Suprapubic skin (tissue), 4 donors: ENCODE results near the gene SLC2A13. TPM values are rescaled to one million over a fixed set of nuclear protein-coding genes. Genes with fewer than 3 reads are reported as not detected.

Experiments
- DNase-seq, 2 donors: peaks; one replicate each; pipeline ENCODE4 v3.0.0-alpha.2; 2019; ENCODE audit warnings: low spot score in 2 of 2
- H3K27ac ChIP-seq: fragments of 200-600 bp; sonication (generic); one replicate; pipeline ENCODE4 v1.5.1; 2019
- H3K27me3 ChIP-seq: fragments of 200-600 bp; sonication (generic); one replicate; pipeline ENCODE4 v1.5.1; 2019
- H3K36me3 ChIP-seq: fragments of 200-600 bp; sonication (generic); one replicate; pipeline ENCODE4 v1.5.1; 2019
- H3K4me1 ChIP-seq: fragments of 200-600 bp; sonication (generic); one replicate; pipeline ENCODE4 v1.5.1; 2019
- H3K4me3 ChIP-seq: fragments of 200-600 bp; sonication (generic); one replicate; pipeline ENCODE4 v1.5.1; 2019; ENCODE audit warnings: mild to moderate bottlenecking
- H3K9me3 ChIP-seq: fragments of 200-600 bp; sonication (generic); one replicate; pipeline ENCODE4 v1.5.1; 2019
- CTCF ChIP-seq, 2 donors: fragments of 200-600 bp in 1 of 2; fragments of 450-650 bp in 1 of 2; sonication (generic) in 1 of 2; IDR thresholded peaks; one replicate each; pipeline ENCODE4 v1.5.1; 2016 to 2019; ENCODE audit warnings: antibody characterized with exemption in 2 of 2, mild to moderate bottlenecking in 1 of 2, moderate library complexity in 1 of 2
- EP300 ChIP-seq: sonication (generic); formaldehyde crosslinking; IDR thresholded peaks from one replicate; pipeline ENCODE4 v1.6.1; 2017; ENCODE audit warnings: antibody characterized with exemption
- POLR2A ChIP-seq, 2 donors: fragments of 450-650 bp; IDR thresholded peaks; one replicate each; pipeline ENCODE4 v1.6.1; 2017; ENCODE audit warnings: antibody characterized with exemption in 2 of 2, mild to moderate bottlenecking in 2 of 2, moderate library complexity in 2 of 2
- POLR2AphosphoS5 ChIP-seq, 3 donors: sonication (generic); formaldehyde crosslinking; IDR thresholded peaks; one replicate each; pipeline ENCODE4 v1.6.1; 2017; ENCODE audit warnings: antibody characterized with exemption in 3 of 3
- WGBS: methylation state at CpG from one replicate; pipeline ENCODE4 v1.1.5; 2018; 5-methylcytosine and 5-hydroxymethylcytosine counted together
- total RNA-seq, 4 donors: library from RNA; depleted of rRNA; stranded (reverse); fragments of >200 nt; gene quantifications; one replicate each; pipeline ENCODE4 v1.1.0, GENCODE V29; 2016

SLC2A13 gene
- total RNA-seq, 4 donors from 2014 or later = 10.4 to 14.1 (median 13.4) TPM

GRCh38 chr12:39966256-39966655 lies 139.6 kb downstream of the SLC2A13 start:
- no peaks in the 10 kb centered on the region for H3K9me3 ChIP-seq
- TF ChIP-seq POLR2AphosphoS5 (IDR thresholded peaks at IDR 0.05) (no peak), CTCF (IDR thresholded peaks at IDR 0.05) (no peak), EP300 (no peak), POLR2A (IDR thresholded peaks at IDR 0.05) (no peak)
- H3K27me3 ChIP-seq = no peaks in the 10 kb centered on the region
- 63% methylated on average over 2 of the region's 2 CpGs for WGBS
- DNase-seq = no peak
- no peaks in the 10 kb centered on the region for H3K36me3 ChIP-seq
- H3K4me1 ChIP-seq = no peaks in the 10 kb centered on the region
- H3K4me3 ChIP-seq = no peak overlapping the region
- H3K27ac ChIP-seq = no peak overlapping the region

GRCh38 chr12:39959467-39959866 lies 146.4 kb downstream of the SLC2A13 start:
- Histone ChIP-seq H3K27me3 (no peaks in the 10 kb centered on the region), H3K4me1 (peaks cover 3% of the 10 kb centered on the region), H3K9me3 (no peaks in the 10 kb centered on the region), H3K36me3 (no peaks in the 10 kb centered on the region), H3K27ac (no peak overlapping the region), H3K4me3 (no peak overlapping the region)
- 68% methylated on average over 2 of the region's 2 CpGs for WGBS
- TF ChIP-seq POLR2AphosphoS5 (IDR thresholded peaks at IDR 0.05) = no peak
- no peak for TF ChIP-seq CTCF (IDR thresholded peaks at IDR 0.05)
- TF ChIP-seq EP300 = no peak
- no peak for TF ChIP-seq POLR2A (IDR thresholded peaks at IDR 0.05)
- no peak for DNase-seq

- WGBS = 54% methylated on average over 2 of the region's 2 CpGs
Observed at GRCh38 chr12:39959031-39959430, 146.8 kb downstream of the SLC2A13 start.

GRCh38 chr12:39958377-39958776 lies 147.5 kb downstream of the SLC2A13 start:
- H3K9me3 ChIP-seq = no peaks in the 10 kb centered on the region
- WGBS = 98% methylated on average over 3 of the region's 3 CpGs

More at GRCh38 chr12:39959031-39959430, 146.8 kb downstream of the SLC2A13 start:
- Histone ChIP-seq H3K36me3 (no peaks in the 10 kb centered on the region), H3K4me3 (no peak overlapping the region), H3K27me3 (no peaks in the 10 kb centered on the region), H3K9me3 (no peaks in the 10 kb centered on the region), H3K4me1 (peaks cover 3% of the 10 kb centered on the region), H3K27ac (no peak overlapping the region)
- DNase-seq = no peak
- no peak for TF ChIP-seq EP300

GRCh38 chr12:39956725-39957124 lies 149.2 kb downstream of the SLC2A13 start:
- TF ChIP-seq POLR2AphosphoS5 (IDR thresholded peaks at IDR 0.05) (no peak), EP300 (no peak), POLR2A (IDR thresholded peaks at IDR 0.05) (no peak), CTCF (IDR thresholded peaks at IDR 0.05) (no peak)
- WGBS = 93% methylated on average over 2 of the region's 2 CpGs
- peaks cover 3% of the 10 kb centered on the region for H3K4me1 ChIP-seq
- no peak overlapping the region for H3K4me3 ChIP-seq
- no peaks in the 10 kb centered on the region for H3K27me3 ChIP-seq
- no peaks in the 10 kb centered on the region for H3K36me3 ChIP-seq
- no peaks in the 10 kb centered on the region for H3K9me3 ChIP-seq
- H3K27ac ChIP-seq = no peak overlapping the region
- DNase-seq = no peak

More at GRCh38 chr12:39958377-39958776, 147.5 kb downstream of the SLC2A13 start:
- Histone ChIP-seq H3K27ac (no peak overlapping the region), H3K36me3 (no peaks in the 10 kb centered on the region), H3K4me3 (no peak overlapping the region), H3K27me3 (no peaks in the 10 kb centered on the region), H3K4me1 (peaks cover 3% of the 10 kb centered on the region)
- no peak for TF ChIP-seq POLR2A (IDR thresholded peaks at IDR 0.05)
- no peak for TF ChIP-seq CTCF (IDR thresholded peaks at IDR 0.05)
- TF ChIP-seq POLR2AphosphoS5 (IDR thresholded peaks at IDR 0.05) = no peak
- TF ChIP-seq EP300 = no peak
- DNase-seq = no peak
